Fibroblast of the conjunctiva (primary cell): ENCODE results near the gene FIS1.
A peak's percentile ranks its signal among the peaks of the same experiment; 100 is the strongest.

Experiments used
- DNase-seq: peaks from one replicate; pipeline ENCODE4 v3.0.0-alpha.2; 2010; ENCODE audit warnings: low read depth

The FIS1 gene

DNA sequence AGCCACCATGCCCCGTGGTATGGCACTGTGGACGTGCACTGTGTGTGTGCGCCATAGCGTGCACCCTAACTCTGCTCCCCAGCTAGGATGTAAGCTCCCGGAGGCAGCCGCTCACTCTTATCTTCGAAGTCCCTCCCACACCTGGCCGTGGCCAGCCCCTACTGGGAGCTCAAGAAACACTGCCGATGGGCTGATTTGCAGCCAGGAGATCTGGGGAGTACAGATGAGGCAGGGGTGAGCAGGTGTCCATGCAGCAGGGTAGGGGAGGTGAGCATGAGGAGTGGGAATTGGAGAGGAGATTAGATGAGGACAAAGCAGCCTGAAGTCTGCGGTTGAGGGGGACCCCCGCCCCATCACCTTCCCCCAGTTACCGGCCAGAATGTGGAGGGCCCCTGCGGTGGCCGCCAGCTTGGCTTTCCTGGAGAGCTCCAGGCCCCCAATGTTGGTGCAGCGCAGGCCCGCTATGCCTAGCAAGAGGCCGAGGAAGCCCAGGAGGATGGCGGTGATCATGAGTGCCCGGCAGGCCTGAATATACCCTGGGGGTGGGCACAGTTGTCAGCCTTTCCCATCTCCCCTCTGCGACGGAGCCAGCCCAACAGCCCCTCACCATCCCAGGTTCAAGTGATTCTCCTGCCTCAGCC, 10.9 kb downstream of the FIS1 start:
- no peak for DNase-seq

DNA sequence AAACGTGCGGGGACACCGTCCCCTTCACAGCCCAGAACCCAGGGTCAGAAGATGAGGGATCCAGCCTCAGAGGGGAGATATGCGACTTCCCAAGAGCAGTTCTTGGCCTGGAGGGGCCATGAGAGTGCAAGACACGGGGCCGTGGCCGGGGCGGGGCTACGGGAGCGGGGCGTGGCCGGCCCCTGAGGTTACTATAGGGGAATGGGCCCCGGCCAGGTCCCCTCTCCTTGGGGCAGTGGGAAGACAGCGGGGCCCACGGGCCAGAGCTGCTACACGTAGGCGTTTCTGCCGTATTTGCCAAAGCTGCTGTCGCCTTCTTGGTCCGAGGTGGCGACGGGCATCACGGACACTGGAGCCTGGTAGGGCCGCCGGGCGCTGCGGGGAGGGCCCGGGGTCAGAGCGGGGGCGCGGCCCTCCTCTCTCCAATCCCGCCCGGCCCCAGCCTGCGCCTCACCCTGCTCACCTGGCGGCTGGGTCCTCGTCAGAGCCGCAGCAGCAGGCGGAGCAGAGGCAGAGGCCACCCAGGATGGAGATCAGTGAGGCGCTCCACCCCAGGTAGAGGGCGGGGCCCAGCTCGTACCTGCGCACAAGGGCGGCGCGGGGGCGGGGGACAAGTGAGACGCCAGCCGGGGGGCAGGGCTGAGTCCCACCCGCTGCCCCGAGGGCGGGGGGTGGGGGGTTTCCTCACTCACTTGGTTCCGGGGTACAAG, 12.6 kb downstream of the FIS1 start:
- no peak for DNase-seq

DNA sequence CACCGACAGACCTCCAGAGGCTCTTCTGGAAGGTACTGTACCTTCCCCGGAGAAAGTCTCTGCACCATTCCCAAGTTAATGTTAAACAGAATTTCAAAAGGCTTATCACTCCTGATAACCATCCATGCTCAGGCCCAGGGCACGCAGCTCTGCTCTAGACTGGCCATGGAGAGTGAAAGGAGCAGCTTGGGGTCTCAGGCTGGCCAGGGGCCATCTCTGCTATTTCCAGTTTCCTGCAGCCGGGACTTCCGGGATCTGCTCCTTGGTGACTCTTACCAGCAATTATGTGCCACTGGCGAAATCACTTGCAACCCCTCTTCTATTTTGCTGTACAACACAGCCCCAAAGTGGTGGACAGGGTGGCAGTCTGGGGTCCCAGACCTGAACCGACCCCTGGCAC, 13.2 kb downstream of the FIS1 start:
- no peak for DNase-seq

DNA sequence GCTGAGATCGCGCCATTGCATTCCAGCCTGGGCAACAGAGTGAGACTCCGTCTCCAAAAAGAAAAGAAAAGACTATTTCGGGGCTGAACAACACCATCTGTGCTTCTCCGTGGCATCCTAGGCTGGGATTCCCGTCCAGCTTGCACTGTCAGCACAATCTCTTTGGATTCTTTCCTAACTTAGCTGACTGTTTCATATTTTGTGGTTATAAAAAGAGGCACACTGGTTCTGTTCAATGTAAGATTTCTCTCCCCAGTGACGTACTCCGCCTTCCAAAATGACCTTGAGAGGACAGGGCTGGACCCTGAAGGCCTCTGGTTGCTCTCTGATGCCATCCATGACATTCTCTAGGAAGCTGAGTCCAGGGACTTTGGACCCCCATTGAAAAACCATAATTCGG, 18.2 kb downstream of the FIS1 start:
- no peak for DNase-seq

DNA sequence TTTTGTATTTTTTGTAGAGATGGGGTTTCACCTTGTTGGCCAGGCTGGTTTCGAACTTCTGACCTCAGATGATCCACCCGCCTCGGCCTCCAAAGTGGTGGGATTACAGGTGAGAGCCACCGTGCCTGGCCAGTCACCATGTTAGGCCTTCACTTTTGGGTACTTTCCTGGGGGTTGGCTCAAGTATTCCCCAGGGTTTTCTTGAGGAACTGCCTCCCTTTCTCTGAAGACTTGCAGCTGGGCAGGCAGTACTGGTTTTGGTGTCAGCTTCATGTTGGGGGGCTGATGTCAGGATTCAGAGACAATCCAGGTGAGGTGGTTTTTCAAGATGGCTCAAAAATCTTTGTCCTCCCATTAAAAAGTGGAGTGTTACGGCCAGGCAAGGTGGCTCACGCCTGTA, 19.2 kb downstream of the FIS1 start:
- no peak for DNase-seq

DNA sequence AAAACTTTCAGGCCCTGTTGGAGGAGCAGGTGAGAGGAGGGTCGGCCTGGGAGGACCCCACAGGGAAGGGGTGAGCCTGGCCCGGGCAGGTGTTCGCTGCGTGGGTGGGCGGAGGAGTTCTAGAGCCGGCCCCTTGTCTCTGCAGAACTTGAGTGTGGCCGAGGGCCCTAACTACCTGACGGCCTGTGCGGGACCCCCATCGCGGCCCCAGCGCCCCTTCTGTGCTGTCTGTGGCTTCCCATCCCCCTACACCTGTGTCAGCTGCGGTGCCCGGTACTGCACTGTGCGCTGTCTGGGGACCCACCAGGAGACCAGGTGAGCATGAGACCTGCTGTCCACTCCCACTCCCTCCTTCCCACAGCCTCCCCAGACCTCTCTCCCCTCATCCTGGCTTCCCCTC, 21.4 kb downstream of the FIS1 start:
- no peak for DNase-seq

DNA sequence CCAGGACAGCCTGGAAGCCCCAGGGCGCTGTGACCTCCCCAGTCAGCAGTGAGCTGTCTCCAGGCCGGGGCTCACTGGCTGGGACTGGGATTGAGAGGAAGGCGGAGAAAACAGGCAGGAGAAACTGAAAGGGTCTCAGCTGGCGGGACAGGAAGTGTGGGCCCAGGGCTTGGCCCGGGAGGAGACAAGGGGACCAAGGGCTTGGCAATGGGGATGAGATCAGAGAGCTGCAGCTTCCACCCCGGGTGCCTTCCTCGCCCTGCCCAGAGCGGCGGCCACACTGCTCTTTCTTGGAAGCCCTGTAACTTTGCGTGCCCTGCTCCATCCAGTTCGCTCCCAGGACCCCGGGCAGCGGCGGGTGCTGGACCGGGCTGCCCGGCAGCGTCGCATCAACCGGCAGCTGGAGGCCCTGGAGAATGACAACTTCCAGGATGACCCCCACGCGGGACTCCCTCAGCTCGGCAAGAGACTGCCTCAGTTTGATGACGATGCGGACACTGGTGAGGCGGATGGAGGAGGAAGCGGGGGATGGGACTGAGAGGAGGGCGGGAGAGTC, 22.5 kb downstream of the FIS1 start:
- no peak for DNase-seq

DNA sequence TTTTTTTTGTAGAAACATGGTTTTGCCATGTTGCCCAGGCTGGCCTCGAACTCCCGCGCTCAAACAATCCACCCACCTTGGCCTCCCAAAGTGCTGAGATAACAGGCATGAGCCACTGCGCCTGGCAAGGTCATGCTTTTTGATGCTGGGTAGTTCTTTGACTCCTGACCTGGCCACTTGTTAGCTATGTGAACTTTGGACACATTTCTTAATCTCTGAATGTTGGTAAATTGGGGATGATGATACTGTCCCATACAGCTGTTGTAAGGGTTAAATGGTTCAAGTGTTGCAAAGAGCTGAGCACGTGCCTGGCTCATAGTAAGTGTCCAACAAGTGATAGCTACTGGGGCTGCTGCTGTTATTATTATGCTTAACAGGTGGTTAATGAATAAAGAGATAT, 24.6 kb downstream of the FIS1 start:
- no peak for DNase-seq

DNA sequence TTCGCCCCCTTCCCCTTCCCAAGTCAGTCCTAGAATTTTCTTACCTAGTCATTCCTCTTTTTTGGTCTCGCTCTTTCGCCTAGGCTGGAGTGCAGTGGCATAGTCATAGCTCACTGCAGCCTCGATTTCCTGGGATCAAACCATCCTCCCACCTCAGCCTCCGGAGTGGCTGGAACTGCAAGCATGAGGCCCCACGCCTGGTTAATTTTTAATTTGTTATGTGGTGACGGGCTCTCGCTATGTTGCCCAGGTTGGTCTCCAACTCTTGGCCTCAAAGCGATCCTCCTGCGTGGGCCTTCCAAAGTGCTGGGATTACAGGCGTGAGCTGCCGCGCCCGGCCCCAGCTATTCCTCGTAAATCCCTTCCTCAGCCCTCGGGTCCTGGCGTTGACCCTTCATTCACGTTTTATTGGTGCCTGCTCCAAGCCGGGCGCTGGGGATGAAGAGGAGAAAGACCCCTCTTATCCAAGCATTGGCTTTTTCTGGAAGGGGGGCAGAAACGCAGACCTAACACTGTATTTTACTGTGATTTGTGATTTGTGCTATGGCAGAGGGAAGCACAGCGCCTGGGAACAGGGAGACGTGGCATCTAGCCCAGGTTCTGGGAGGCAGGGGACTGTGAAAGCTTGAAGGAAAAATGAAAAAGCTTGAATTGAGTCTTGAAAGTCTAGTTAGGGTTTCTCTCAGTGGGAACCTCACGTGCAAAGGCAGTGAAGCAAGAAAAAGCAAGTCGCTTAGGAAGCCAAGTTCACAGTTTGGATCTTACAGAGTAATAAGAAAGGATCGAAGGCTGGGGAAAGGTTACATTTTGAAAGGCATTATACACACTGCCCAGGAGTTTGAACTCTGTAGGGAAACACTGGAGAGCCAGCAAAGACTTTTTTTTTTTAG, 26.4 kb downstream of the FIS1 start:
- no peak for DNase-seq

DNA sequence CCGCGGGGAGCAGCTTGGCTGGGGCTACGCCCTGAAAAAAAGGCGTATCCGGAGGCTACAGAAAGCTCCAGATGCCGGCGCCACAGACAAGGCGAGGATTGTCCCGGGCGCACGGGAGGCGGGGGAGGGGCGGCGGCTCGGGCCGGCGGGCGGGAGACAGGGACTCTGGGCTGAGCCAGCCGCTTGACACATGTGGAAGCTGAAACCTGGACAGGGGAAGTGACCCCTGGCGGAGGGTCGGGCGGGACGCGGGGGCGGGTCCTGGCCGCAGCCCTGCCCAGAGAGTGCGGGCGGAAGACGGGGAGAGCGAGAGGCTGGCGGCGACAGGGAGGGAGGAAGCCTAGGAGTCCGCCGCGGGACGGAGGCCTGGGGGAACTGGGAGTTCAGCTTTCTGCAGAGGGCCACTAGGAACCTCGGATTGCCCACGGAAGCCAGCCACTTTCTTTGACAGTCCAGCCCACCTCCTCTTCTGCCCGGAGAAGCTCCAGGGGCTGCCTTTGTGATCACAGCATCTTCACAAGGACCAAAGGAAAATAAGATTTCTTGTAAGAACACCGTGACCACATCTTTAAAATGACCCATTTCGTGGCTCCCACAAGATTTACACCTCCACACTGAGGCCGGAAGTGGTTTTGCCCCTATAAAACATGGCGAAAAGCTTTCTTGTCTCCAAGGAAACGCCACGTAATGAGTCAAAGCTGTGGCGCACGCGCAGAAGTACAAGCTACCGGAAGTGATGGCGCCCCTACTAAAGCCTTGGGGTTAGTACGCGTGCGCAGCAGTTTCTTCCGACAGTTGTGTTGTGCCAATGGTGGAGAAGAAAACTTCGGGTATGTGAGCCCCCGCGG, 27.3 kb downstream of the FIS1 start, which contains the start of the genes PLOD3 and ZNHIT1:
PLOD3 (minus strand) TSS at position 194 of the 848 bp plus-strand sequence. CDS start 307 bp downstream, outside the sequence.
ZNHIT1 (plus strand) TSS at position 778 of the 848 bp plus-strand sequence; CDS start at position 809, 31 bp downstream.
- peak; percentile 97 for DNase-seq

DNA sequence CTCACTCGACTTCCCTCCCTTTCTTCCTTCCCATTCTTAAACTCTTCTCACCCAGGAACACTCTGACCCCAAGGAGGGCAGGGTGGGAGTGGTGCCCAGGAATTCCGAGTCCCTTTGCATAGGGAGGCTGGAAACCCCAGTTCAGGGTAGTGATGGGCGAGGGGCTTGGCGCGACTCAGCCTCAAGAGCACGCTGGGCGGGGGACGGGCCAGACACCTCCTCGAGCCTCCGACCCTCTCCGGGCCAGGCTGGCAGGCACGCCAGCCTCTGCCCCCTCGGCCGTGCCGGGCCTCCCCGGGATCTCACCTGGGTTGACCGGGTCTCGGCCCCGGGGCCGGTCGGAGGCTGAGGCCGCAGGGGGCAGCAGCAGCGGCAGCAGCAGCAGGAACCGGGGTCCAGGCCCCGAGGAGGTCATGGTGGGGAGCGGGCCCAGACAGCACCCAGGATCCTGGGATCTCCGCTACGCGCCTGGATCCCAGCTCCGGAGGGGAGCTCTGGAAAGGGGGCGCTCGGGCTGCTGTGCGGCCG, 28.0 kb downstream of the FIS1 start:
- no peak for DNase-seq

DNA sequence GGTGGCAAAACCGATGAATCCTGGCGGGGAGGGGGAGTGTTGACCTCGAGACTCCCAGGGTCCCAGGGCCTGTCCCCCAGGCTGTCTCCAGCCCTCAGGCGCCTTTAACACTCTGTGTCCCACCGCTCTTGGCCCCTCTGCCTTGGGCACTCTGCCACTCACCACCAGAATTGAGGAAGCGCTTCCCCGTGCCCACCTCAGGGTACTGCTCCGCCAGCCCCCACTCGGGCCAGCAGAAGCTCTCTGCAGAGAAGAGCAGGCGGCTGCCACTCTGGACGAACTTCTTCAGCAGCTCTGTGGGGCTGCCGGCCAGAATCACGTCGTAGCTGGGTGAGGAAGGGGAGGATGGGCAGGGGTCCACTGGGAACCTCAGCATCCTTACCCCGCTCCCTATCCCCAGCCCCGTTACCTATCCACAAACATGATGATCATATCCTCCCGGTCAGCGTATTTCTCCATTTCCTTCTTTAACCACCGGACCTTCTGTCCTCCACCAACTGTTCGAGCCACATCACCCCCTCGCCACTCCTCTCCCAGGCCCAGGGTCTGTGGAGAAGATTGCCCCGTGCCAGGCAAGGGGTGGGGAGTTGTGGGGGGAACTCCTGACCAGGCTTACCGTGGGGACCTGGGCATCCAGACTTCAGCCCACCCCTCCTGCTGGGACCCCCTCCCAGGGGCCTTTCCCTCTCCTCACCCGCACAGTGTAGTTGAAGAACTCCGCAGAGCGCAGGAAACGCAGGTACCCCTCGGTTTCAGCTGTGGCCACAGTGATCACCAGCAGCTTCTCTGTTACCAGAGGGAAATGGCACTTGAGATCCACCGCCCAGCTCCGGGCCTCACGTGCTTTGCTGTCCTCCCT, 28.7 kb downstream of the FIS1 start:
- DNase-seq, result no peak

DNA sequence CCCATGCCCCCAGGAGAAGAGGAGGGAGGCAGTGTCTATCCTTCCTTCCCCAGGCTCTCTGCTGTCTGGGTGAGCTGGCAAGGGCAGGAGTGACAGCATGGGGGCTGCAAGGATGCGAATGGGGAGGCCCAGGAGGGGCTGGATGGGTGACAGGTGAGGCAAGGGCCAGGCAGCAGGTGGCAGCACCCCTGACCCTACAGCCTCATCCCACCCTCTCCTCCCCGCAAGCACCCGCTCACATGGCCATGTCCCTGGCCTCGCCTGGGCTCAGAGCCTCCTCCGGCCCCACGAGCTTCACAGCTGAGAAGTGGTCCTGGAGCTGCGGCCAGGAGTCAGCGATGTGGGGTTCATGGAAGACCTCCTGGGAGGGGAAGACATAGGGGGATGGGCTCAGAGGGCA, 32.9 kb downstream of the FIS1 start:
- DNase-seq, result no peak

DNA sequence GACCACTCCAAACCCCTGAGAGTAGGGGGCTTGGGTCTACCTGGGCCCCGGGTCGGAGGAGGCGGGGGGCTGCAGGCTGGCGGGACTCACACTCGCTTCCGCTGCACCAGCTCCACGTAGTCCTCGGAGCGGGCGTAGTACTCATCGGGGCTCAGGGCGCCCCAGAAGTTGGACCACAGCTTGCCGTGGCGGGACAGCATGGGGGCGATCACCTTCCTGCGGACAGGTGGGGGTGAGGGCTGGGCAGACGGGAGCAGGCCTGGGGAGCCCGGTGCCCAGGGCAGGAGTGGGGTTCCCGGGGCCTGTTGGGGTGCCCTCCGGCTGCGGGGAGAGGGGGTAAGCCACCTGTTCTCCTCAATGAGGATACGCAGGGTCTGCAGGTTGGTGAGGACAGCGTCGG, 33.4 kb downstream of the FIS1 start:
- DNase-seq, result no peak

DNA sequence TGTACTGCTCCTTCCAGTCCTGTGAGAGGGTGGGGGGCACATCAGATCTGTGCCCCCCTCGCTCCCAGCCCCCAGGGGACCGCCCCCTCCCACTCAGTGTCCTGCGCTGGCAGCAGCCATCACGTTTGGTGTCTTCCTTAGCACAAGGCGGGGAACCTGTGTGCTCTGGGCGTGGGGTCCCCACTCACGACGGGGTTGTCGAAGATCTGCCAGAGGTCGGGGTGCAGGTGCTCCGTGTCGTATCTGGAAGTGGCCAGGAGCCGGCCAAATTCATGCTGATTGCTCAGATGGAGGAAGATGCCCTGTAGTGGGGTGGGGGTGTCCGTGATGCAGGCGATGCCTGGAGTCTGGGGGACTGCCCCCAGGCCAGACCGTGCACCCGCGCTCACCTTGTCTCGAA, 34.7 kb downstream of the FIS1 start:
- no peak for DNase-seq

DNA sequence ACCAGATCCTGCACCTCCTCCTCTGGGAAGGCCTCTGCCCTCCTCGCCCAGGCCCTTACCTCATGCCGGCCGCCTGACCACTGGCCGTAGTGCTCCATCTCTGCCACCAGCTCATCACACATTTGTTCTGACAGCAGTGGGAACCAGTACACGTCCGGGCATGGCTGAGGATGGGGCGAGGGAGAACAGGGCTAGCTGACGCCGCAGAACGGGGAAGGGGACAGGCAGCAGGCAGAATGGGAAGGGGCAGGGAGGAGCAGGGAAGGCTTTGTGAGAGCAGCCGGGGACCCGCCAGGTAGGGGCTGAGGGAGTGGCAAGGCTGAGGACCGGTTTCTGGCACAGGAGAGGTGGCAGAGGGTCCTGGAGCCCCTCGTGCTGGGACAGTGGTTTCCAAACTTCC, 36.1 kb downstream of the FIS1 start:
- no peak for DNase-seq

DNA sequence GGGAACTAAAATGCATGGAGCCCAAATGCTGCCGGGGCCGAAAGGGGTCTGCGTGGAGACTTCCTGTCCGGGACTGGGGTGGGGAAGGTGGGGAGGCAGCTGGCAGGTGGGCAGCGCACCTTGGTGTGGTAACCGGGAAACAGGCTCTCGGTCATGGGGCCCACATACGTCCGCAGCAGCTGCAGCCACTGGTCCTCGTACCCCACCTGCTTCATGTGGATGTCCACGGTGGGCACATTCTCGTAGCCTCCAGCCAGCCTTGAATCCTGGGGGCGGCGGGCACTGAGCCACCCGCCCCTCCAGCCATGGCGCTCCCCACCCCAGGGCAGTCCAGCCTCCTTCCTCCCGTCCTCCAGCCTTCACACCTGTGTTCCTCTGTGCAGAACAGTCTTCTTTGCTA, 37.4 kb downstream of the FIS1 start:
- no peak for DNase-seq

DNA sequence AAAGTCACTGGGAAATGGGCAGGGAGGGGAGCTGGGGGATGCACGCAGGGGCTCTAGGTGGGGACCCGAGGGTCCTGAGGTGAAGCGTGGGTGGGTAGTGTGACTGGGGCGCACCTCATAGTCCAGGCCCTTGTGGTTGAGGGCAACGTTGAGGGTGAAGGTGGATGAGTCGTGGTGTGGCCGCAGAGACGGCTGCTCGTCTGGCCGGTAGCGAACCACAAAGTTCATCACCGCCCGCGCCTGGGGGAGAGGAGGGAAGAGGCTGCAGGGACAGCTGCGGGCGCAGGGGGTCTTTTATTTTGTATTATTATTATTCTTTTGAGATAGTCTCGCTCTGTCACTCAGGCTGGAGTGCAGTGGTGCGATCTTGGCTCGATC, 38.2 kb downstream of the FIS1 start:
- no peak for DNase-seq

DNA sequence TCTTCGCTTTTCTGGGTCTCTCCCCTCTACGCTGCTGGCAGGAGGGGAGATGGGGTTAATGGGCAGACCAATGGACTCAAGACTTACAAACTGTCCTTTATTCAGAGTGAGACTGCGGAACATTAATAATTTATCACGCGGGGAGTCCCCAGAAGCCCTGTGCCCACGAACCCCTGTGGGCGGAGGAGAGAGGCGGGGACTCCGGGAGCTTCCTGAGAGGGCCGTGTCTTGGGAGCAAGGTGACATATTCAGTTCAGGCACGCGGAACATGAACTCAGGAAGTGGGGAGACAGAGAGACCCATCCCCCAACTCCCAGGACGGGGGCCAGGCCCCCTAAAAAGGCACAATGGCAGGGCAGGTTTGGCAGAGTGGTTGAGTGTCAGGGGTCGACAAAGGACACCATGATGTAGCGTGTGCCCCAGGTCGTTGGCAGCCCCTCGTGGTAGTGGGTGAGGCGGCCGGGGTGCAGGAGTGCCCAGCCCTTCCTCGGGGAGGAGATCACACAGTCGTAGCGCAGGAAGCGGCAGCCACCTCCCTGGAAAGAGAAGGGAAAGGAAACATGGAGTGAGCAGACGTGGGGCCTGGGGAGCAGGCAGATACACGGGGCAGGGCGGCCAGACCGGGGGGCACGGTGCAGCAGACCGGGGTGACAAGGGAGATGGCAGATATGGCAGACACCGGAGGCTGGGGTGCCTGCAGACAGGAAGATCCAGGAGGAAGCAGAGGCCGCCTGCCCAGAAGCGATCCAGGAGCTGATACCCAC, 38.8 kb downstream of the FIS1 start:
- DNase-seq, result no peak
